Spleen (tissue), 7 donors: ENCODE data around the gene ZFYVE27.
A peak's percentile ranks its signal among the peaks of the same experiment; 100 is the strongest.

Source experiments
- POLR2AphosphoS5 ChIP-seq, 3 donors: sonication (generic); formaldehyde crosslinking; IDR thresholded peaks; one replicate each; pipeline ENCODE4 v1.5.1; 2017; ENCODE audit warnings: antibody characterized with exemption in 3 of 3
- TF ChIP-seq, protein P1 (sequence below), 11 experiments: fragments of 200-600 bp in 7 of 11; fragments of 450-650 bp in 4 of 11; sonication (generic) in 4 of 11; IDR thresholded peaks in 8 of 11; conservative IDR thresholded peaks in 3 of 11; 1 replicate in 7 of 11; 2 replicates in 4 of 11; pipeline versions ENCODE4 v1.4.0 to v1.8.0; 2016 to 2021; ENCODE audit warnings: antibody characterized with exemption in 11 of 11, inconsistent platforms in 4 of 11, mild to moderate bottlenecking in 1 of 11
- donor health status: DM: no; HTN: no; CAD: no; lungs with moderate emphysema.
- donor health status: DM: no; HTN: no; CAD: no.
- donor health status: DM: no; HTN: no; CAD: no.

DNA sequence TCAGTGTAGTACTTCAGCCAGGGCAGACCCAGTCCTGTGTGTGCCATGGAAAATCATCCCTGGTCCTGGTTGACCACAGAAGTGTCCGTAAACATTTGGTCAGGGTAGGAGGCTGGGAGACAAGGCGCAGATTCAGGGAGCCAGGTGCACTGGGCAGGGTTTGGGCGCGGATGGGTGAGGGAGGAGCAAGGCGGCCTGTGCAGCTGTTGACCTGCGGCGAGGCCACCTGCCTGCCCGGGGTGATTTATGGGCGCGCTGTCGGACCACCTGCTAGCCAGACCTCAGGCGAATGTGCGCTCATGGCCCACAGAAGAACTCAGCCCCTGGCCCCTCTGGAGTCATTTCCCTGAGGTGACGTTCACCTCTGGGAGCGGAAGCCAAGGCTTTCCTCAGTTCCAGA lies 28.3 kb downstream of the ZFYVE27 start:
- TF ChIP-seq, protein P1, sequence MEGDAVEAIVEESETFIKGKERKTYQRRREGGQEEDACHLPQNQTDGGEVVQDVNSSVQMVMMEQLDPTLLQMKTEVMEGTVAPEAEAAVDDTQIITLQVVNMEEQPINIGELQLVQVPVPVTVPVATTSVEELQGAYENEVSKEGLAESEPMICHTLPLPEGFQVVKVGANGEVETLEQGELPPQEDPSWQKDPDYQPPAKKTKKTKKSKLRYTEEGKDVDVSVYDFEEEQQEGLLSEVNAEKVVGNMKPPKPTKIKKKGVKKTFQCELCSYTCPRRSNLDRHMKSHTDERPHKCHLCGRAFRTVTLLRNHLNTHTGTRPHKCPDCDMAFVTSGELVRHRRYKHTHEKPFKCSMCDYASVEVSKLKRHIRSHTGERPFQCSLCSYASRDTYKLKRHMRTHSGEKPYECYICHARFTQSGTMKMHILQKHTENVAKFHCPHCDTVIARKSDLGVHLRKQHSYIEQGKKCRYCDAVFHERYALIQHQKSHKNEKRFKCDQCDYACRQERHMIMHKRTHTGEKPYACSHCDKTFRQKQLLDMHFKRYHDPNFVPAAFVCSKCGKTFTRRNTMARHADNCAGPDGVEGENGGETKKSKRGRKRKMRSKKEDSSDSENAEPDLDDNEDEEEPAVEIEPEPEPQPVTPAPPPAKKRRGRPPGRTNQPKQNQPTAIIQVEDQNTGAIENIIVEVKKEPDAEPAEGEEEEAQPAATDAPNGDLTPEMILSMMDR (IDR thresholded peaks at IDR 0.05 in 8 of 11, conservative IDR thresholded peaks at IDR 0.05 in 3 of 11), result no peak
- TF ChIP-seq POLR2AphosphoS5 (IDR thresholded peaks at IDR 0.05), result peak in 2 of 3 donors; percentile 26 to 39
